HG03135 (cell line): Measurements from ENCODE around the gene RASL10B.
"Not testable (repeated sequence)": the region's sequence is repeated elsewhere in the genome, so short reads cannot be mapped to it uniquely, and the experiment has no call there.

Source experiments
- ATAC-seq: cut with Tn5 transposase; IDR thresholded peaks from one replicate; pipeline ENCODE4 v1.9.1; 2021; ENCODE audit warnings: mild to moderate bottlenecking, moderate library complexity; ENCODE audit not compliant: unreplicated experiment

The RASL10B gene, protein sequence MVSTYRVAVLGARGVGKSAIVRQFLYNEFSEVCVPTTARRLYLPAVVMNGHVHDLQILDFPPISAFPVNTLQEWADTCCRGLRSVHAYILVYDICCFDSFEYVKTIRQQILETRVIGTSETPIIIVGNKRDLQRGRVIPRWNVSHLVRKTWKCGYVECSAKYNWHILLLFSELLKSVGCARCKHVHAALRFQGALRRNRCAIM

DNA sequence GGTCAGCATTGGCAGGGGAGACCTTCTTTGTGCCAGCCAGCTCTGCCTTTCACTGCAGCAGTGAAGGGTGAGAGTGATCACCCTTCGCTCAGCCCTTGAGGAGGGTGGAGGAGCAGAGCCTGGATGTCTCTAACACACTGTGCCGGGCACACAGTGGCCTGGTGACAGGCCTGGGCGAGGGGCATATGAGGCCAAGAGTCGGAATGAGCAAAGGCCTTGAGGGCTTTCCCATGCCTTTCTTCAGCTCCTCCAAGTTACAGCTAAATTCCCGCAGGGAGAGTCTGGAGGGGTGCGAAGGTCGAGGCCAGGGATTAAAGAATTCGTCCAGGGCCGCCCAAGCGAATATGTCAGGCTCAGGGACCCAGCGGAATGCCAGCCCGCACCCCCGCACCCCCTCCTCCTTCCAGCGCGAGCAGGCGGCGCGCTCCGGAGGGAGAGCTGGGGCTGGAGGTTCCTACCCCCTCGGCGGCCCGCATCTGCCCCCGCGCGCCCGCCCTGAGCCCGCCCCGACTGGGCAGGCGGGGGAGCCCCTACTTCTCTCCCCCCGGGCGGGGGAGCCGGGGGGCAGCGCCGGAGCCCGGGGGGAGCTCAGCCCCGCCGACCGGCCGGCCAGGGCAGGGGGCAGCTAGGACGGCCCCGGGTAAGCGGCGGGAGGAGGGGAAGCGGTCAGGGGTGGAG is at the start of gene RASL10B:
Gene RASL10B, plus strand, starts transcription at position 401 of the 678 bp plus-strand sequence. CDS start 3,546 bp downstream, outside the sequence.
- no peak for ATAC-seq

DNA sequence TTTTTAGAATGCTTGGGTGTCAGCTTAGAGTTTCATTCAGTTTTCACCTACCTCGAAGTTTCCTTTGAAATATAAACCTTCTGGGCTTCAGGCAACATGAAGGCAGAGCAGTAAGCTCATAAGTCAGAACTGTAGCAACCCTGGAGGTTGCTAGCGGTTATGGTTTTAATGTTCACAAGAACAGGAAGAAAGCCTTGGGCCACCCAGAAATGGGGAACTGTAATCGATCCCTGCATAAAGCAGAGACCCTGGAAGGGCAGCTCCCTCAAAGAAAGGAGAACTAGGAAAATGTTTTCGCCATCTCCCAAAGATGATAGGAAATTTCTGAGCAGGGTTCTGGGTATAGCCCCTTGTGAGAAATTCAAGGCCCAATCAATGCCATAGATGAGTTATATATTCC is 47.8 kb upstream of the RASL10B start:
- ATAC-seq = no peak

DNA sequence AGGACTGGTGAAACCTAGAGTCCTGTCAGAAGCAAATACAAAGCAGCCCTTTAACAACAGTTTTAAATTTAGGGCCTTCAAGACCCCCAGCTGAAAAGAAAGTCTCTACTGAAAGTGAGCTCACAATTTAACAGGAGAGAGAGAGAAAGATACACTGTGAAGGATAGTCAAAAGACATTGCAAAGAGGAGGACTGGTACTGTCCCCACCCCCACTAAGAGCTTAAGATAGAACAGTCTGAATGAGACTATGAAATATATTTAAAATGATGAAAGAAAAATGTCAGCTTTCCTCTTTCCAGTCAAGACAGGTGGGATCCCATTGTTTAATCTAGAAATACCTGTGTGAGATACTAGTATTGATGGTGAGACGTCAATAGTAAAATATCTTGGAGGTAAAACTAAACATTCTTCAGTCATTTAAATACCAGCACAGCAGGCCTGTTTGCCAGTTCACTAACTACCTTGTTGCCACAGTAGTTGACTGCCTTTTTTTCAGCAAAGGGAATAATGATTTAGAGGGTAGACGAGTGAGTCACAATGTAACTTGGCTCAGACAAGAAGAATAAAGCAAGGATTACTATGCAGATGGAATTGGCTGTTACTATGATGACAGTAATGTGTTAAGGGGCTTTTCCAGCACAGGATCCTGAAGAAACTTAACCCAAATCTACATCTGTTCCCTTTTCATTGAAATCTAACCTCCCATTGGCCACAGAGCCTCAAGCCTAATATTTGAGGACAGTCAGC is 47.2 kb upstream of the RASL10B start:
- ATAC-seq = no peak

DNA sequence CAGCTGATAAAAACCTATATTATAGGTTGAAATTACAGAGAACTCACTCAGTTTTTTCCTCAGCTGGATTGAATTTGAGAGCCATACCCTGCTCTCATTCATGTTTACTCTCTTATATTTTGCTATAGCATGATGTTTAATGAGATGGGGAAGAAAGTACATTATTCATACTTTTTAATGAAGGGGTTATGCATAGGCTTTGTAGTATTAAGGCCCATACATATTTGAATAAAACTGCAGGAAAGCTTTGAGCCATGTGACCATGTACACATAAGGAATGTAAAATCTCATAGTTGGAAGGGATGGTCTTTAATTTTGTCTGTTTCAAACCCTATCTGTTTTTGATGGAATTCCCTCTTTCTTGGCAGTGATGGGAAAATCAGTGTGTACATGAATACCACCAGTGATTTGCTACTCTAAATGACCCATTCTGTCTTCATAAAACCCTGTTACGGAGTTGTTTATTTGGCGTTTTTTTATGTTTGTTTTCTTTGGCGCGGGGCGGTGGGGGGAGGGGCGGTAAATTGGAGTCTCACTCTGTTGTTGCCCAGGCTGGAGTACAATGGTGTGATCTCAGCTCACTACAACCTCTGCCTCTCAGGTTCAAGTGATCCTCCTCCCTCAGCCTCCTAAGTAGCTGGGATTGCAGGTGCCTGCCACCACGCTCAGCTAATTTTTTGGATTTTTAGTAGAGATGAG is 38.8 kb upstream of the RASL10B start:
- no peak for ATAC-seq

DNA sequence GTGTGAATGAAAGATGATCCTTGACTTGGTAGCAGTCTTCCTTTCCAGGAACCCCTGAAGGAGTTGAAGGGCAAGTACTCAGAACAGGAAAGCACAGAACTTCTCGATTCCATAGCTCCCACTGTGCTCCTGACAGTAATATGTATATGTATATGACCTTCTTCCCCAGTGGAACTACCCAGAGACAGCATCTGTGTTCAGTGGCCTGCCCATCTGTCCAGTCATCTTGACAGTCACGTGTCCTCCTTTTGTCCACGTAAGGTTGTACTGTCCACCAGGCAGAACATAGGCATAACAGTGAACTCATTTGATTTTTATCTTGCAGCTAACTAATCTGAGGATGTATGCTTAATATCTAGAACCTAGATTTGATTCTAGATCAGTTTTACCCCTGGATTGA is 37.8 kb upstream of the RASL10B start:
- no peak for ATAC-seq

DNA sequence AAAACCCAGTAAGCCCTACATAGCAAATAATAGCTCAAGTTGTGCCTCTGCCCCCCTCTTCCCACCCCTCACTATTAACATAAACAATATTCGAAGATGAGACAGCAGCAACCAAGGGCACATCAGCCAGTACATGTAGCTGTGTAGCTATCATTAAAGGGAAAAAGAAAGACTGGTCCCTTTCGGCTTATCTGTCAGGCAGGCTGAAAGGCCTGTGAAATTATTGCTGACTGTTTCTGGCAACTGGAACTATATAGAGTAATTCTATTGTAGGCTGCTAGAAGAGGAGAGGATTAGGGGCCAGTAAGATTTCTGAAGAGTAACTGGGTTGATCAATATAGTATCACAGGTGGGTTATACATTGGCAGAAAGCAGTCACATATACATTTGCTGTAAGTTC is 36.5 kb upstream of the RASL10B start:
- no peak for ATAC-seq

DNA sequence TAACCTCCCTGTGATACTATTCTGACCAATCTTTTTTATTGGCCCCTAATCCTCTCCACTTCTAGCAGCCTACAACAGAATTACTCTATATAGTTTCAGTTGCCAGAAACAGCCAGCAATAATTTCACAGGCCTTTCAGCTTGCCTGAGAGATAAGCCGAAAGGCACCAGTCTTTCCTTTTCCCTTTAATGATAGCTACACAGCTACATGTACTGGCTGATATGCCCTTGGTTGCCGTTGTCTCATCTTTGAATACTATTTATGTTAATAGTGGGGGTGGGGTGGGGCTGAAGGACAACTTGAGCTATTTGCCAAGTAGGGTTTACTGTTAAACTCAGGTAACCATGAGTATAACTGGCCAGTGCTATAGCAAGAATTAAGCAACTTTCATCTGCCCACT is 35.8 kb upstream of the RASL10B start:
- no peak for ATAC-seq

DNA sequence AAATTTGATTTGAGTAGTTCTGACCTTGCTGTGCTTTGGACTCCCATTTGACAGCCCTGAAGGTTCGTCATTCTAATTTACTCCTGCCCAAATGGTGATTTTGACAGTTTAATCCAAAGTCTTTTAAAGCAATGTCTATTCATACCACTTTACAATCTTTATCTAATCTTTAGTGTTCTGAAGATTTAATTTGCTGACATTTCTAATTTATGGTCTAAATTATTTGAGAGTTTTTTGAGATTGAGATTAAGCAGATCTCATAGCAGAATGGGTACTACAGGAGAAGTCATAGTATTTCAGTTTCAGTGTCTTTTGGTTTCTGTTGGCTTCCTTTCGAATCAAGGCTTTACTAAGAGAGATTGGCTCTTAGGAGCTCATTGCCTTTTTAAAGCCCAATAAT is 32.6 kb upstream of the RASL10B start:
- ATAC-seq = no peak

DNA sequence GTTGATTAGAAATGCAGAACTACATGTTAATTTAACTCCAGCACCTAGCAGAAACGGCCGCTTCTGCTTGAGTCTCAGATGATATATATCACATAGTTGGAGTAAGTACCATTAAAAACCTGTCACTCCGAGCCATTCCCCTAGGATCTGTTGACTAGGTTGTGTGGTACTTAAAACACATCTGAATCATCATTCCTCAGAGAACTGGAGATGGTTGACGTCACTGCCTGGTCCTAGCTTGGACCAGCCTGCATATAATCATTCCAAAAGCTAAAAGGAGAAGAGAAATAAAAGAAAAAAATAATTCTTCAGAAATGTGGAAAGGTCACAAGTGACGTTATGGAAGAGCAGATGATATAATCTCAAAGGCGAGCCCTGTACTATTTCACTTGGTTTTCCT is 31.3 kb upstream of the RASL10B start:
- ATAC-seq = no peak

DNA sequence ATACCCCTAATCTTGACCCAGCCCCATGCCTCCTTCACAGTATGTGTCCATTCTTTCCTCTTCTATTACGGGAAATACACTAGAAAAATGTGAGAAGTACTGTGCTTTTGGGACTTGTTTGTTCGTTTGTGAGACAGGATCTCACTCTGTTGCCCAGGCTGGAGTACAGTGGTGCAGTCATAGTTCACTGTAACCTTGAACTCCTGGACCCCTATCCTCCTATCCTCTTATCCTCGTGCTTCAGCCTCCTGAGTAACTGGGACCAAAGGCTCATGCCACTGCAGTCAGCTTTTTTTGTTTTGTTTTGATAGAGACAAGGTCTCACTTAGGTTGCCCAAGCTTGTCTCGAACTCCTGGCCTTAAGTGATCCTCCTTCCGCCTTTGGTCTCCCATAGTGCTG is 29.9 kb upstream of the RASL10B start:
- ATAC-seq = no peak

DNA sequence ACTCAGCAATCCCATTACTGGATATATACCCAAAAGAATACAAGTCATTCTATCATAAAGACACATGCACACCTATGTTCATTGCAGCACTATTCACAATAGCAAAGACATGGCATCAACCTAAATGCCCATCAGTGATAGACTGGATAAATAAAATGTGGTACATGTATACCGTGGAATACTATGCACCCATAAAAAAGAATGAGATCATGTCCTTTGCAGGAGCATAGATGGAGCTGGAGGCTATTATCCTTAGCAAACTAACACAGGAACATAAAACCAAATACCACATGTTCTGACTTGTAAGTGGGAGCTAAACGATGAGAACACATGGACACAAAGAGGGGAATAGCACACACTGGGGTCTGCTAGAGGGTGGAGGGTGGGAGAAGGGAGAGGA is 28.1 kb upstream of the RASL10B start:
- ATAC-seq = not testable (repeated sequence)

DNA sequence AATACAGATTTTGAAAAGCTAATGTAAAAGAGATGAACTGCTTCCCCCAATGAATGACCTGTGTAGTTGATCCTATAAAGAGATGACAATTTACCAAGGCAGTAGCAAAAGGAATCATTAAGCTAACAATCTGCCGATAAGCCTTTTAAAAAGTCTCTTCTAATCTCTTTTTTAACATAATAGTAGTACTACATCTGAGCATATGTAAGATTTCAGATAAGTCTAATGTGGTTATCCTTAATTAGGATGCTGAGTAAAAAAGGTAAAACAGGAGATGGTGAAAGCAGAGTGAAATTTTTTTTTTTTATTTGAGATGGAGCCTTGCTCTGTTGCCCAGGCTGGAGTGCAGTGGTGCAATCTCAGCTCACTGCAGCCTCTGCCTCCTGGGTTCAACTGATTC is 26.2 kb upstream of the RASL10B start:
- ATAC-seq = no peak

DNA sequence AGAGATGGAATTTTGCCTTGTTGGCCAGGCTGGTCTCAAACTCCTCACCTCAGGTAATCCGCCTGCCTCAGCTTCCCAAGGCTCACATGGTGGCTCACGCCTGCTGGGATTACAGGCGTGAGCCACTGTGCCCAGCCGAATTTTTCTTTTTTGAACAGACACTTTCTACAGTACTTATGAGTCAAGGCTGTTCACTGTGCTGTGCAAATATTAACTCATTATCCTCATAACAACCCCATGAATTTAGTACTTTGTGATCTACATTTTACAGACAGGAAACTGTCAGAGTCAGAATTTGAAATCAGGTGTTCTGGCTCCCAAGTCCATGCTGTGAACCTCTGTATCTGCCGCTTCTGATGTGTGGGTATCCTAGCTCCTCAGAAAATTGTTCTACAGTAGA is 25.7 kb upstream of the RASL10B start:
- ATAC-seq = no peak

DNA sequence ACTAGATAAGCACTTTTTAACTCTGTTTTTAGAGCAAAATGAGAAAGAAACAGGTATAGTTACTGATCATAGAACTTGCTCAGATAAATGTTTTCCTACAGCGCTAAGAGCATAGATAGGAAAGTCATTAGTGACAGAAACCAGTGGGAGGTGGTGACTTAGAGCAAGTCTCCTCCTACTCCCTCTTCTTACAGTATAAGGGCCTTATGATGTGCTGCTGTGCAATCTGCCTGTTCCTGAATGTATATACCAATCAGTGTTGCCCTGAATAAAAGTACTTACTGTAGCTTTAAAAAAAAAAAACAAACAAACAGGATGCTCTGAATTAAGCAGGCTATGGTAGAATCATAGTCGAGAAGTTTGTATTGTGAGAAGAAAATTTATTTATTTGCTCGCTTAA is 23.3 kb upstream of the RASL10B start:
- no peak for ATAC-seq

DNA sequence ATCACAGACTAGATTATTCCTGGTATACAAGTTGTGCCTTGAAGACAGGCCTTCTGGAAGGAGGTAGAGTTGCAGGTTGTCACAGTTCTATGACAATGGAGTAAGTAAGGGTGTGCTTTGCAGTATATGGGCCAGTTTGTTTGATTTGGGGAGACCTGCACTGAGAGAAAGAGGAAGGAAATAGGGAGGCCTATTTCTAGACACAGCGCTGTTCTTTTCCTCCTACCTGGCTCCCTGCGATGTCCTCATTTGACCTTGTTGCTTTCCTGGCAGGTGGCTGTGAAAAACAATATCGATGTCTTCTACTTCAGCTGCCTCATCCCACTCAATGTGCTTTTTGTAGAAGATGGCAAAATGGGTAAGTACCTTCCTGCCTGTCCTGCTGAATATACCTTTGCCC is 22.5 kb upstream of the RASL10B start:
- ATAC-seq = no peak

DNA sequence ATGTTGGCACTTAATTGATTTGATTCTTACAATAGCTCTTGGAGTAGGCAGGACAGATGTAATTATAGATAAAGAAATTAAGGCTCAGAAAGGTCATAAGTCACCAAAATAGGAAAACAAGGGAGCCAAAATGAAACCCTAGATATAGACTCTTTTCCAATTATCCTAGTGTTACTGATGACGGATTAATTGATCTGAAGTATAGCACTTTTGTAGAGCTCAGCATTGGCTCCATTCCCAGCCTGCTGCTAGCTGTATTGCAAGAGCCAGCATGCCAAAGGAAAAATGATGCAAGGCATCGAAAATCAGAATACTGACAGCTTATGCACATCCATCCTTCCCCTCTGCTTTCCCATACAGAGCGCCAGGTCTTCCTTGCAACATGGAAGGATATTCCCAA is 21.6 kb upstream of the RASL10B start:
- no peak for ATAC-seq

DNA sequence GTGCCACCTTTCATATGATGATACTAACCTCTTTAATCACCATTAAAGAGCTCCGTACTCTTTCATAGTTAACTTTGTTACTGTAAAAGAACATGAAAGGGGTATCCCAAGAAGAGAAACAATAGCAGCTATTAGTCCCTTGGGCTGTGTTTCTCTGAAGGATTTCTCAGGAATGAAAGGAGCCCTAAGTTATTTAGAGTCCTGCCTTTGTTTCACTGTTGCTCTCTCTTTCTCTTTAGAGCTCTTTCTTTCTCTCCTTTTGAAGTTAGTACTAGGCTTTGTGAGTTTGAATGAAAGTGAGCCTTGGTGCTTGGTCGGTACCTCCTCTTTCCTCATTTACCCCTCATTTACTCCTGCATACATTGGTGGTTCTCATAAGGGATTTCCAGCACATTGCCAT is 20.5 kb upstream of the RASL10B start:
- ATAC-seq = no peak

DNA sequence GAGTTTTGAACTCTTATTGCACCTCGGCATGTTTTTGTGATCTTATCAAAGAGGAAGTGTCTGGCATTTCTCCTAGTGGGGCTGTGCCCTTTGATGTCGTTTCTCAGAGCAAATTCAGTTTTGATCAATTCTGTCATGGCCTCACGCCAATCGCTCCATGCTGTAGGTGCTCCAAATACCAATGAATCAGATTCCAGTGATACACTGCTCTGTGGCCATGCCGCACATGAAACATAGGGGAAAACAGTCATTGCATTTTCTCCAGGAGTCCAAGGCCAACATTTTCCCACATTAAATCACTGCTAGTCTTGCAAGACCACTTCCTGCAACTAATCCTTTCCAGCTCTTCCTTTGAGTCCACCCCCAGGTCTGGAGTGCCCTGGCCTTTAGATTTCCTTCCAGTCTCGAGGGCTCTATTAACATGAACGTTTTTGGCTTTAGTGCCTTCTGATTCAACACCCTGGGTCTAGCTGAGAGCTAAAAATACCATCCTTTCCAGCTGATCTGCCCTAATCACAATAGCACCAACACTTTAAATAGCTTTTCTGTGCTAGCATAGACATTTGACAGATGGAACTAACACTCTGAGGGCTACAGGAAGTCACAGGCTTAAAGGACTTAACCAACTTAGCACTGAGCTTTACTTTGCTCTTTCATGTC is 18.2 kb upstream of the RASL10B start:
- no peak for ATAC-seq

DNA sequence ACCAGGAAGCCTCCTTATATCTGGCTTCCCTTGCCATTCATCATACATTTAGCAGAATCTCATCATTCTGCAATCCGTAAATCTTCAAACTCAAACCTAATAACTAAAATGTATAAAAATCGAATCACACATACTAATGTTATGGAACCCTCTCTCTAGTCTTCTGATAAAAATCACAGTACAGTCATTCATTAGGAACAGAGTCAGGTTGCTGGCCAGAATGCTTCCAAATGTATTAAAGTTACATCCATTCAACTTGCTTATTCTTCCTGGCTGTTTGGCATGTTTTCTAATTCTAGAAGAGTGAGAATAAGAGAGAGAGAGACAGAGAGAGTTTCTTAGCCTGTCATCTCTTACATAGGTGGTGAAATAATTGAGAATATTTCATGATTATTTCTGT is 16.5 kb upstream of the RASL10B start:
- no peak for ATAC-seq

DNA sequence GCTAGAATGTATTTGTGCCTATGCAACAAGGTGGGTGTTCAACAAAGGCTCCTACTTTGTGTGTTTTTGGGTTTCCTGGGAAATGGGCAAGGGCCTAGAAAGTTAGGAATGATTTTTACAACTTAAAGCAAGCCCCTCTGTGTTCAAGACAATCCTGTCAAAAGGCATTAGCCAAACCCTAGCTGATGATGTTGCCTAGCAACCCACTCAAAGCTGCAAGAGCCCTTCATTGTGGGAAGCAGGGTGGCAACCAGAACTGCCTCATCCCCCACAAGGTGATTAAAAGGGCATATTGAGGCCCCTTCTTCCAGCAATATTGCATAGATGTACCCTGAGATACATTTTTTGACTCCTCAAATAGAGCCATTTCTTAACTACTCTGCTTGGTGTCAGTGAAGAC is 16.0 kb upstream of the RASL10B start:
- ATAC-seq = no peak

DNA sequence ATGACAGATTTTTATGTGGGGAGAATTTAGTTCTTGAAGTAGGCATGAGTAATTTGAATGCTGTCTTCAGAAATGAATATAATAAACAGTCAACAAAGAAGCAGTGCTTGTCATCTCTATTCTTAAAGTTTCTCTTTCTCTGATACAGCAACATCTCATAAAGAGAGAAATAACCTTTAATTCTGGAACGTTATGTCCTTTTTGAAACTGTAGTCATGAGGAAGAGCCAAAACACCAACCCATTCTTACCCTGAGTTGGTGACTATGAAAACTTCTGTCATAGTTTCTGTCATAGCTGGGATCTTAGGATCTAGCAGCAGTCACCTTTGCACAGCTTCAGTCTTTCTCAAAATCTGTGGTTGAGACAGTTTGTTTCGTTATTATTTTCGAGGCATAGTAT is 15.3 kb upstream of the RASL10B start:
- ATAC-seq = no peak
